Hypothalamus (tissue), 51 donors: ENCODE measurements around the gene CSNK1A1.
A peak's percentile ranks its signal among the peaks of the same experiment; 100 is the strongest.
"Not testable (repeated sequence)": the region's sequence is repeated elsewhere in the genome, so short reads cannot be mapped to it uniquely, and the experiment has no call there.

Experiments used
- DNase-seq, 51 donors: peaks; one replicate each; lab custom pipeline; 2025; lab: John Stamatoyannopoulos, UW

Gene CSNK1A1

GRCh38 chr5:149535787-149536186, 15.5 kb downstream of the CSNK1A1 start:
- not testable (repeated sequence) for DNase-seq

GRCh38 chr5:149532413-149532812, 18.8 kb downstream of the CSNK1A1 start:
- no peak for DNase-seq

GRCh38 chr5:149529463-149529862, 21.8 kb downstream of the CSNK1A1 start:
- no peak for DNase-seq

- no peak for DNase-seq
Observed at GRCh38 chr5:149528281-149529060, 22.8 kb downstream of the CSNK1A1 start.

GRCh38 chr5:149526845-149527590, 24.2 kb downstream of the CSNK1A1 start:
- no peak for DNase-seq

- DNase-seq: peak in 1 of 51 donors; percentile 35
Observed at GRCh38 chr5:149521739-149522685, 29.2 kb downstream of the CSNK1A1 start.

- DNase-seq: no peak
Observed at GRCh38 chr5:149519601-149520000, 31.6 kb downstream of the CSNK1A1 start.

- no peak for DNase-seq
Observed at GRCh38 chr5:149518620-149519019, 32.6 kb downstream of the CSNK1A1 start.

- DNase-seq: peak in 20 of 51 donors; percentile 4 to 56 (median 32)
Observed at GRCh38 chr5:149517461-149518122, 33.6 kb downstream of the CSNK1A1 start.

GRCh38 chr5:149514512-149514911, 36.7 kb downstream of the CSNK1A1 start:
- no peak for DNase-seq

GRCh38 chr5:149513372-149513947, 37.8 kb downstream of the CSNK1A1 start:
- DNase-seq: not testable (repeated sequence)

GRCh38 chr5:149510136-149510535, 41.1 kb downstream of the CSNK1A1 start:
- no peak for DNase-seq

GRCh38 chr5:149504677-149505076, 46.6 kb downstream of the CSNK1A1 start:
- DNase-seq: no peak

GRCh38 chr5:149503006-149503405, 48.2 kb downstream of the CSNK1A1 start:
- no peak for DNase-seq

- no peak for DNase-seq
Observed at GRCh38 chr5:149500922-149501582, 50.2 kb downstream of the CSNK1A1 start.

- no peak for DNase-seq
Observed at GRCh38 chr5:149498724-149499336, 52.4 kb downstream of the CSNK1A1 start.

GRCh38 chr5:149497357-149497756, 53.9 kb downstream of the CSNK1A1 start:
- no peak for DNase-seq

- DNase-seq: no peak
Observed at GRCh38 chr5:149496917-149497316, 54.3 kb downstream of the CSNK1A1 start.

GRCh38 chr5:149496166-149496565, 55.1 kb downstream of the CSNK1A1 start:
- DNase-seq: no peak
